B cell (primary cell): ENCODE data around the gene SHISA3. TPM values are rescaled to one million over a fixed set of nuclear protein-coding genes. Genes with fewer than 3 reads are reported as not detected.

Experiments used
- ATAC-seq: fragments of 200-7000 bp; cut with Tn5 transposase; one replicate; pipeline ENCODE4 v1.10.0; 2021; ENCODE audit warnings: low read depth, mild to moderate bottlenecking, moderate number of reproducible peaks, moderate library complexity
- CTCF ChIA-PET: fragments of 350-600 bp; sonication (Branson Sonifier 250); formaldehyde crosslinking; loops from one replicate; lab custom pipeline; 2021; ENCODE audit warnings: antibody characterized with exemption, inconsistent platforms; lab: Charles Lee
- POLR2A ChIA-PET: fragments of 350-600 bp; sonication (Branson Sonifier 250); formaldehyde crosslinking; loops from one replicate; lab custom pipeline; 2021; ENCODE audit warnings: antibody characterized with exemption; lab: Charles Lee
- DNase-seq: peaks from one replicate; pipeline ENCODE4 v3.0.0; 2013
- H2AFZ ChIP-seq: 2 replicates; pipeline ENCODE4 v1.6.1; 2012; ENCODE audit warnings: mild to moderate bottlenecking, low read depth, low read length; ENCODE audit not compliant: insufficient read depth, poor library complexity, severe bottlenecking
- H3K27ac ChIP-seq, 2 donors: 1 replicate in 1 of 2; 2 replicates in 1 of 2; pipeline ENCODE4 v1.5.1; 2012 to 2013; ENCODE audit warnings: low read length in 2 of 2, mild to moderate bottlenecking in 2 of 2, moderate library complexity in 1 of 2
- H3K27me3 ChIP-seq, 4 experiments: fragments of 200-600 bp in 1 of 4; sonication (generic) in 1 of 4; replicated peaks in 1 of 4; 1 replicate in 2 of 4; 2 replicates in 2 of 4; pipeline versions ENCODE4 v1.6.1 to v1.7.0; 2013 to 2016; ENCODE audit warnings: low read length in 3 of 4, mild to moderate bottlenecking in 2 of 4, mixed read lengths in 1 of 4, moderate library complexity in 1 of 4; ENCODE audit not compliant: insufficient read depth in 4 of 4, control insufficient read depth in 3 of 4; ENCODE audit errors: control extremely low read depth in 1 of 4
- H3K36me3 ChIP-seq, 2 experiments: replicated peaks in 1 of 2; 1 replicate in 1 of 2; 2 replicates in 1 of 2; pipeline versions ENCODE4 v1.6.1 to v1.7.1; 2013; ENCODE audit warnings: low read length in 1 of 2; ENCODE audit not compliant: insufficient read depth in 2 of 2, control insufficient read depth in 1 of 2; ENCODE audit errors: control extremely low read depth in 1 of 2, extremely low read depth in 1 of 2
- H3K4me1 ChIP-seq, 2 donors: fragments of 200-600 bp in 1 of 2; sonication (generic) in 1 of 2; 1 replicate in 1 of 2; 2 replicates in 1 of 2; pipeline versions ENCODE4 v1.5.1 to v1.6.1; 2013 to 2017; ENCODE audit warnings: low read length in 2 of 2; ENCODE audit not compliant: control insufficient read depth in 2 of 2, insufficient read depth in 2 of 2
- H3K4me2 ChIP-seq: replicated peaks from 2 replicates; pipeline ENCODE3; 2012; ENCODE audit warnings: mild to moderate bottlenecking, low read depth, low read length; ENCODE audit not compliant: poor library complexity, severe bottlenecking
- H3K4me3 ChIP-seq, 5 experiments: fragments of 200-600 bp in 1 of 5; sonication (generic) in 1 of 5; 1 replicate in 3 of 5; 2 replicates in 2 of 5; pipeline versions ENCODE4 v1.5.1 to v1.7.0; 2011 to 2016; ENCODE audit warnings: low read length in 4 of 5, mild to moderate bottlenecking in 4 of 5, low read depth in 2 of 5, control low read depth in 1 of 5, moderate library complexity in 1 of 5; ENCODE audit not compliant: insufficient read depth in 1 of 5; ENCODE audit errors: control extremely low read depth in 1 of 5, extremely low read depth in 1 of 5
- H3K79me2 ChIP-seq: fragments of 200-600 bp; sonication (generic); one replicate; pipeline ENCODE4 v1.6.0; 2016; ENCODE audit warnings: low read length; ENCODE audit not compliant: control insufficient read depth, insufficient read depth
- H3K9ac ChIP-seq: fragments of 200-600 bp; sonication (generic); 2 replicates; pipeline ENCODE4 v1.6.1; 2017; ENCODE audit warnings: mild to moderate bottlenecking, low read length, moderate library complexity
- H3K9me3 ChIP-seq, 3 donors: one replicate each; pipeline versions ENCODE4 v1.6.1 to v1.7.1; 2013; ENCODE audit warnings: low read length in 2 of 3; ENCODE audit not compliant: control insufficient read depth in 2 of 3, insufficient read depth in 1 of 3; ENCODE audit errors: control extremely low read depth in 1 of 3
- H4K20me1 ChIP-seq: 2 replicates; pipeline ENCODE4 v1.6.0; 2012; ENCODE audit warnings: mild to moderate bottlenecking, low read length; ENCODE audit not compliant: insufficient read depth, control insufficient read depth, poor library complexity, severe bottlenecking
- H3K27ac Mint-ChIP-seq: one replicate; pipeline ENCODE4 v1.8.0; 2021; ENCODE audit warnings: mixed read lengths
- H3K27me3 Mint-ChIP-seq: one replicate; pipeline ENCODE4 v1.8.0; 2021; ENCODE audit warnings: mixed read lengths
- H3K4me1 Mint-ChIP-seq: one replicate; pipeline ENCODE4 v1.8.0; 2021; ENCODE audit warnings: mixed read lengths
- H3K4me3 Mint-ChIP-seq: one replicate; pipeline ENCODE4 v1.8.0; 2021; ENCODE audit warnings: mixed read lengths
- H3K9me3 Mint-ChIP-seq: one replicate; pipeline ENCODE4 v1.8.0; 2022; ENCODE audit warnings: mixed read lengths; ENCODE audit not compliant: insufficient read depth
- EZH2 ChIP-seq: IDR thresholded peaks from 2 replicates; pipeline ENCODE4 v1.6.1; 2012; ENCODE audit warnings: borderline replicate concordance, low read depth, mild to moderate bottlenecking, moderate library complexity, low read length; ENCODE audit not compliant: insufficient read depth, poor library complexity, severe bottlenecking
- WGBS: methylation state at CpG from one replicate; pipeline ENCODE4 v1.1.5; 2013; ENCODE audit warnings: missing lambda C conversion rate; ENCODE audit not compliant: insufficient coverage; 5-methylcytosine and 5-hydroxymethylcytosine counted together
- intact Hi-C: fragments of 100-400 bp; cut with micrococcal nuclease; formaldehyde crosslinking; loops from one replicate; pipeline ENCODE4 v1.10.0; 2022
- polyA plus RNA-seq: library from polyadenylated mRNA; depleted of rRNA; stranded (reverse); fragments of >200 nt; gene quantifications from 2 replicates; pipeline ENCODE4 v1.2.3, GENCODE V29; 2012
- total RNA-seq, 2 donors: library from RNA; stranded (reverse); fragments of 120-200 nt in 1 of 2; gene quantifications; 1 replicate in 1 of 2; 2 replicates in 1 of 2; pipeline versions ENCODE4 v1.2.3 to v1.2.4, GENCODE V29; 2013 to 2022
- TF ChIP-seq, protein P1 (sequence below): fragments of 200-600 bp; IDR thresholded peaks from one replicate; pipeline ENCODE4 v1.8.0; 2022; ENCODE audit warnings: antibody characterized with exemption, mild to moderate bottlenecking

The SHISA3 gene
- total and polyA plus RNA-seq, 2 donors (not counting 1 experiment from before 2014, with no cell fraction given): not detected

DNA sequence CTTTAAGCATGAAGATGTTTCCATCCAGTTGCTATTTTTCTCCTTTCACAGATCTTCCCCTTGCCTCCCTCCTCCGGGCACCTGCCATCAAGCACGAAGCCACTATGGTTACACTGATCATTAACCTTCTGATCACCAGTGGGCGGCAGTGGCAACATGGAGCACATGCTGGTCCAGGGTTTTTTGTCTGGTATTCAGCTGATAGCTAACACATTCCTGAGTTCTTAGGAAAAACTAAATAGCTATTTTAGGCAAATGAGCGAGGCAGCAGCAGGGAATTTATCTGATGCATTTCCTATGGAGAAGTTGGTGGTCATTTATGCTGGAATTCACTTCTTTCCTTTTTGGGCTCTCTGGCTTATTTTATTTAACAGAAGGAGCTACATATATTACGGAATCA lies 22.9 kb downstream of the SHISA3 start:
- Histone ChIP-seq H3K36me3 (peaks cover 11 to 23% of the 10 kb centered on the region in 2 experiments), H4K20me1 (no peaks in the 10 kb centered on the region), H3K9ac (no peak overlapping the region), H3K27me3 (no peaks in the 10 kb centered on the region), H3K27ac (no peak overlapping the region), H3K9me3 (no peaks in the 10 kb centered on the region), H2AFZ (no peak overlapping the region), H3K4me2 (no peak overlapping the region), H3K4me3 (no peak overlapping the region), H3K79me2 (no peaks in the 10 kb centered on the region), H3K4me1 (no peaks in the 10 kb centered on the region)
- H3K9me3 Mint-ChIP-seq: no peaks in the 10 kb centered on the region
- no peak for TF ChIP-seq EZH2
- TF ChIP-seq, protein P1, sequence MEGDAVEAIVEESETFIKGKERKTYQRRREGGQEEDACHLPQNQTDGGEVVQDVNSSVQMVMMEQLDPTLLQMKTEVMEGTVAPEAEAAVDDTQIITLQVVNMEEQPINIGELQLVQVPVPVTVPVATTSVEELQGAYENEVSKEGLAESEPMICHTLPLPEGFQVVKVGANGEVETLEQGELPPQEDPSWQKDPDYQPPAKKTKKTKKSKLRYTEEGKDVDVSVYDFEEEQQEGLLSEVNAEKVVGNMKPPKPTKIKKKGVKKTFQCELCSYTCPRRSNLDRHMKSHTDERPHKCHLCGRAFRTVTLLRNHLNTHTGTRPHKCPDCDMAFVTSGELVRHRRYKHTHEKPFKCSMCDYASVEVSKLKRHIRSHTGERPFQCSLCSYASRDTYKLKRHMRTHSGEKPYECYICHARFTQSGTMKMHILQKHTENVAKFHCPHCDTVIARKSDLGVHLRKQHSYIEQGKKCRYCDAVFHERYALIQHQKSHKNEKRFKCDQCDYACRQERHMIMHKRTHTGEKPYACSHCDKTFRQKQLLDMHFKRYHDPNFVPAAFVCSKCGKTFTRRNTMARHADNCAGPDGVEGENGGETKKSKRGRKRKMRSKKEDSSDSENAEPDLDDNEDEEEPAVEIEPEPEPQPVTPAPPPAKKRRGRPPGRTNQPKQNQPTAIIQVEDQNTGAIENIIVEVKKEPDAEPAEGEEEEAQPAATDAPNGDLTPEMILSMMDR: no peak
- POLR2A ChIA-PET: no interaction called here
- H3K4me1 Mint-ChIP-seq: no peaks in the 10 kb centered on the region
- intact Hi-C loops: no loop called here
- DNase-seq (no peak), ATAC-seq (no peak)
- no peaks in the 10 kb centered on the region for H3K27me3 Mint-ChIP-seq
- H3K27ac Mint-ChIP-seq: no peak overlapping the region
- WGBS: 100% methylated on average over 1 of the region's 5 CpGs
- no peak overlapping the region for H3K4me3 Mint-ChIP-seq
- CTCF ChIA-PET: no interaction called here

GRCh38 chr4:42425146-42426065 lies 28.1 kb downstream of the SHISA3 start:
- intact Hi-C loops: no loop called here
- no peak overlapping the region for H3K27ac ChIP-seq
- 98% methylated on average over 13 of the region's 19 CpGs for WGBS
- ChIA-PET POLR2A (no interaction called here), CTCF (interaction anchor here (0.7 kb wide), 1 partner anchor 177 kb away, joined by 4 read pairs; no protein-coding TSS in a partner anchor)
- no peak for ATAC-seq
- H3K4me3 Mint-ChIP-seq: no peak overlapping the region
- H3K4me1 Mint-ChIP-seq: no peaks in the 10 kb centered on the region
- H3K36me3 ChIP-seq: peaks cover 17 to 38% of the 10 kb centered on the region in 2 experiments
- no peak overlapping the region for H3K9ac ChIP-seq
- H2AFZ ChIP-seq: no peak overlapping the region
- no peak overlapping the region for H3K4me3 ChIP-seq
- H3K4me2 ChIP-seq: no peak overlapping the region
- H3K9me3 Mint-ChIP-seq: no peaks in the 10 kb centered on the region
- no peaks in the 10 kb centered on the region for H3K27me3 Mint-ChIP-seq
- no peaks in the 10 kb centered on the region for H3K9me3 ChIP-seq
- no peaks in the 10 kb centered on the region for H4K20me1 ChIP-seq
- DNase-seq: no peak
- H3K27ac Mint-ChIP-seq: no peak overlapping the region
- H3K27me3 ChIP-seq: no peaks in the 10 kb centered on the region
- no peak for TF ChIP-seq EZH2
- TF ChIP-seq, protein P1: no peak
- no peaks in the 10 kb centered on the region for H3K79me2 ChIP-seq
- no peaks in the 10 kb centered on the region for H3K4me1 ChIP-seq
